Measurements from ENCODE around the gene ENAM.
"Not testable (repeated sequence)": the region's sequence is repeated elsewhere in the genome, so short reads cannot be mapped to it uniquely, and the experiment has no call there.

ENAM gene

GRCh38 chr4:70629469-70630090 is 1.0 kb downstream of the ENAM start:
- FAIRE-seq = no peak
- DNase-seq (ENCODE audit: low spot score) = no peak

GRCh38 chr4:70630162-70630561 is 1.6 kb downstream of the ENAM start:
- FAIRE-seq (no peak), DNase-seq (ENCODE audit: low spot score) (no peak)

GRCh38 chr4:70632028-70632427 is 3.5 kb downstream of the ENAM start:
- DNase-seq (ENCODE audit: low spot score) (peak; percentile 79), FAIRE-seq (peak; percentile 89)

- DNase-seq (ENCODE audit: low spot score) (no peak), FAIRE-seq (no peak)
Measured at GRCh38 chr4:70634482-70634881, 5.9 kb downstream of the ENAM start.

GRCh38 chr4:70637239-70637913 is 8.8 kb downstream of the ENAM start:
- DNase-seq (ENCODE audit: low spot score) = no peak
- no peak for FAIRE-seq

GRCh38 chr4:70640192-70640591 is 11.6 kb downstream of the ENAM start:
- FAIRE-seq (no peak), DNase-seq (ENCODE audit: low spot score) (no peak)

- FAIRE-seq; DNase-seq (ENCODE audit: low spot score): not testable (repeated sequence)
Measured at GRCh38 chr4:70650741-70651140, 22.2 kb downstream of the ENAM start.

- peak; percentile 61 for FAIRE-seq
- peak; percentile 48 for DNase-seq (ENCODE audit: low spot score)
Measured at GRCh38 chr4:70651864-70652506, 23.4 kb downstream of the ENAM start.

- DNase-seq (ENCODE audit: low spot score) = no peak
- FAIRE-seq = no peak
Measured at GRCh38 chr4:70654605-70655011, 26.1 kb downstream of the ENAM start.

GRCh38 chr4:70657326-70657725 is 28.8 kb downstream of the ENAM start:
- DNase-seq (ENCODE audit: low spot score) = no peak
- FAIRE-seq = no peak

- no peak for DNase-seq (ENCODE audit: low spot score)
- FAIRE-seq = no peak
Measured at GRCh38 chr4:70658418-70658817, 29.9 kb downstream of the ENAM start.

- FAIRE-seq (no peak), DNase-seq (ENCODE audit: low spot score) (no peak)
Measured at GRCh38 chr4:70660106-70660505, 31.6 kb downstream of the ENAM start.

- FAIRE-seq; DNase-seq (ENCODE audit: low spot score): not testable (repeated sequence)
Measured at GRCh38 chr4:70661309-70661922, 32.9 kb downstream of the ENAM start.

GRCh38 chr4:70666369-70666768 is 37.8 kb downstream of the ENAM start, which contains the start of gene JCHAIN:
JCHAIN (minus strand) TSS chr4:70666508; CDS start chr4:70666490, 18 bp downstream.
- FAIRE-seq (no peak), DNase-seq (ENCODE audit: low spot score) (no peak)

- DNase-seq (ENCODE audit: low spot score) (no peak), FAIRE-seq (no peak)
Measured at GRCh38 chr4:70667740-70668535, 39.4 kb downstream of the ENAM start.

GRCh38 chr4:70670332-70671014 is 41.9 kb downstream of the ENAM start:
- DNase-seq (ENCODE audit: low spot score) (peak; percentile 83), FAIRE-seq (peak; percentile 95)

GRCh38 chr4:70671091-70671490 is 42.5 kb downstream of the ENAM start:
- DNase-seq (ENCODE audit: low spot score) = peak; percentile 33
- FAIRE-seq = peak; percentile 49

GRCh38 chr4:70674191-70674590 is 45.6 kb downstream of the ENAM start:
- FAIRE-seq (no peak), DNase-seq (ENCODE audit: low spot score) (no peak)

GRCh38 chr4:70674731-70675130 is 46.2 kb downstream of the ENAM start:
- DNase-seq (ENCODE audit: low spot score) = no peak
- FAIRE-seq = no peak

GRCh38 chr4:70676554-70677090 is 48.1 kb downstream of the ENAM start:
- DNase-seq (ENCODE audit: low spot score) = no peak
- FAIRE-seq = no peak

All from RCC 7860 (cell line).